HepG2 (cell line): ENCODE results near the gene PALM3. TPM values are rescaled to one million over a fixed set of nuclear protein-coding genes. Genes with fewer than 3 reads are reported as not detected.

ENCODE experiments used
- GTF2F1 ChIP-seq: fragments of 150-350 bp; IDR thresholded peaks from 2 replicates; pipeline ENCODE4 v1.6.1; 2014; ENCODE audit warnings: low read length
- IKZF1 ChIP-seq: fragments of 450-650 bp; IDR thresholded peaks from 2 replicates; pipeline ENCODE4 v1.7.1; 2016
- KLF12 ChIP-seq: sonication (generic); formaldehyde crosslinking; IDR thresholded peaks from 2 replicates; pipeline ENCODE4 v1.4.0; 2020; ENCODE audit warnings: missing genetic modification reagents, borderline replicate concordance
- MED8 ChIP-seq: sonication (generic); formaldehyde crosslinking; IDR thresholded peaks from 2 replicates; pipeline ENCODE4 v1.8.1; 2023; ENCODE audit warnings: mild to moderate bottlenecking, missing genetic modification reagents; ENCODE audit not compliant: insufficient replicate concordance
- MIER2 ChIP-seq: IDR thresholded peaks from 2 replicates; pipeline ENCODE4 v1.6.1; 2016; ENCODE audit warnings: missing biosample characterization, missing genetic modification reagents
- MYNN ChIP-seq: sonication (generic); formaldehyde crosslinking; IDR thresholded peaks from 2 replicates; pipeline ENCODE4 v1.4.0; 2020; ENCODE audit warnings: mild to moderate bottlenecking, low read depth, missing genetic modification reagents
- PBX3 ChIP-seq: sonication (generic); formaldehyde crosslinking; IDR thresholded peaks from 2 replicates; pipeline ENCODE4 v1.8.1; 2023; ENCODE audit warnings: missing genetic modification reagents, inconsistent platforms, borderline replicate concordance
- RAD21 ChIP-seq: fragments of 450-650 bp; formaldehyde crosslinking; IDR thresholded peaks from 2 replicates; pipeline ENCODE4 v1.5.0; 2020; ENCODE audit warnings: mild to moderate bottlenecking
- REXO4 ChIP-seq: sonication (generic); formaldehyde crosslinking; IDR thresholded peaks from 2 replicates; pipeline ENCODE4 v1.8.0; 2022; ENCODE audit warnings: missing genetic modification reagents, mild to moderate bottlenecking, borderline replicate concordance
- ZNF383 ChIP-seq: sonication (generic); formaldehyde crosslinking; IDR thresholded peaks from 2 replicates; pipeline ENCODE4 v1.4.0; 2020; ENCODE audit warnings: missing genetic modification reagents, mild to moderate bottlenecking, borderline replicate concordance
- ZNF564 ChIP-seq: sonication (generic); formaldehyde crosslinking; IDR thresholded peaks from 2 replicates; pipeline ENCODE4 v1.8.1; 2023; ENCODE audit warnings: mild to moderate bottlenecking, missing genetic modification reagents
- ZNF572 ChIP-seq: sonication (generic); formaldehyde crosslinking; IDR thresholded peaks from 2 replicates; pipeline ENCODE4 v1.5.1; 2020; ENCODE audit warnings: mild to moderate bottlenecking, missing genetic modification reagents
- ZNF761 ChIP-seq: sonication (generic); formaldehyde crosslinking; conservative IDR thresholded peaks from 2 replicates; pipeline ENCODE4 v1.4.0; 2020; ENCODE audit warnings: mild to moderate bottlenecking, missing genetic modification reagents
- polyA plus RNA-seq, 8 experiments: library from polyadenylated mRNA; depleted of rRNA in 3 of 8; stranded (reverse) in 7 of 8; unstranded in 1 of 8; fragments of >200 nt; fragmentation: Illumina TruSeq in 4 of 8; extraction: Trizol in 4 of 8; gene quantifications; 2 replicates each; pipeline versions ENCODE4 v1.2.1 to v1.2.3, GENCODE V29; 2011 to 2016; ENCODE audit warnings: low read depth in 4 of 8, missing spikeins in 1 of 8, mixed read lengths in 1 of 8; ENCODE audit not compliant: insufficient read depth in 1 of 8
- total RNA-seq, 5 experiments: library from RNA; depleted of rRNA; stranded (reverse); fragments of >200 nt; fragmentation: Illumina TruSeq; extraction: Trizol; gene quantifications; 2 replicates each; pipeline ENCODE4 v1.2.3, GENCODE V29; 2016; ENCODE audit warnings: low read depth in 1 of 5
- TF ChIP-seq, protein P1 (sequence below), 2 experiments: fragments of 450-650 bp in 1 of 2; sonication (generic) in 1 of 2; formaldehyde crosslinking in 1 of 2; IDR thresholded peaks; 2 replicates each; pipeline versions ENCODE4 v1.6.1 to v1.8.0; 2016 to 2022; ENCODE audit warnings: antibody characterized with exemption in 1 of 2, mild to moderate bottlenecking in 1 of 2, missing genetic modification reagents in 1 of 2
- TF ChIP-seq, protein P2 (sequence below): sonication (generic); formaldehyde crosslinking; IDR thresholded peaks from 2 replicates; pipeline ENCODE4 v1.8.1; 2023; ENCODE audit warnings: mild to moderate bottlenecking, missing genetic modification reagents, borderline replicate concordance
- TF ChIP-seq, protein P3 (sequence below): sonication (generic); formaldehyde crosslinking; IDR thresholded peaks from 2 replicates; pipeline ENCODE4 v1.5.0; 2020; ENCODE audit warnings: mild to moderate bottlenecking, low read depth, missing genetic modification reagents, borderline replicate concordance
- TF ChIP-seq, protein P4 (sequence below): sonication (generic); formaldehyde crosslinking; IDR thresholded peaks from 2 replicates; pipeline ENCODE4 v1.4.0; 2020; ENCODE audit warnings: mild to moderate bottlenecking, missing genetic modification reagents

The PALM3 gene
- total and polyA plus RNA-seq, 2 of the 13 experiments (the other 11 are each of a cell fraction or from before 2014, with no cell fraction given), result 0.79 to 2.4 TPM

DNA sequence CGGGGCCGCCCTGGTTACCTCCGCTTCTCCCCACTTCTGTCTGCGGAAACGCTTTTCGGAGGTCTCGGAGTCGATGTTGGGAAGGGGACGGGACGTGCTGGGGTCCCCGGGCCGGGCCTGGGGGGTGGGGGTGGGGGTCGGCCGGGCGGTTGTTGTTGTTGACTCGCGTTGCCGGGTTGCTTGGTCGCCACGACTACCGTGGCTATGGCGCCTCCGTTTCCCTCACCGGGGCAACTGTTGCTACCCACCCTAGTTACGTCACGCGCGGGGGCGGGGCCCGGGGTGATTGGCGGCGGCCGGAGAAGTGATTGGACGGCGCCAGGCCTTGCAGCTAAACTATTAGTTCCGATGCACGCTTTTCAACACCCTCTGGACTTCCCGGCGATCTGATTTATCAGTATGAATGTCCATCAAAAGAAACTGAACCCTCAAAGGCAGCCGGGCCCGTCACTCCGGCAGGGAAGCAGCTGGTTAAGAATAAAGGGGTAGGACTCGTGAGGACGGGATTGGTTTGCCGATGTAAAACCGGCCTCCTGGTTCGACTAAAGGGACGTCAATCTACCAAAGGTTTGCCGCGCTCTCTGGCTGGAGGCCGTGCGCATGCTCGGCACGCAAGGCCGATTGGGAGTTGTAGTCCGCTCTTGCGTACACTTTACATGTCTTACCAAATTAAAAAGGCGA lies 55.7 kb downstream of the PALM3 start, which contains the start of gene RFX1 (continued):
- no peak for TF ChIP-seq ZNF564 (CRISPR knock-in tag)
- TF ChIP-seq ZNF383 (CRISPR knock-in tag), result peak; percentile 79; the same call in 1 of the 2 replicates
- peak; percentile 98 for TF ChIP-seq PBX3 (CRISPR knock-in tag)
- no peak for TF ChIP-seq IKZF1
- no peak for TF ChIP-seq ZNF761 (CRISPR knock-in tag)
- no peak for TF ChIP-seq MYNN (CRISPR knock-in tag)
- no peak for TF ChIP-seq MED8
- no peak for TF ChIP-seq ZNF572
- no peak for TF ChIP-seq GTF2F1
- no peak for TF ChIP-seq MIER2 (CRISPR knock-in tag)
- TF ChIP-seq, protein P1, sequence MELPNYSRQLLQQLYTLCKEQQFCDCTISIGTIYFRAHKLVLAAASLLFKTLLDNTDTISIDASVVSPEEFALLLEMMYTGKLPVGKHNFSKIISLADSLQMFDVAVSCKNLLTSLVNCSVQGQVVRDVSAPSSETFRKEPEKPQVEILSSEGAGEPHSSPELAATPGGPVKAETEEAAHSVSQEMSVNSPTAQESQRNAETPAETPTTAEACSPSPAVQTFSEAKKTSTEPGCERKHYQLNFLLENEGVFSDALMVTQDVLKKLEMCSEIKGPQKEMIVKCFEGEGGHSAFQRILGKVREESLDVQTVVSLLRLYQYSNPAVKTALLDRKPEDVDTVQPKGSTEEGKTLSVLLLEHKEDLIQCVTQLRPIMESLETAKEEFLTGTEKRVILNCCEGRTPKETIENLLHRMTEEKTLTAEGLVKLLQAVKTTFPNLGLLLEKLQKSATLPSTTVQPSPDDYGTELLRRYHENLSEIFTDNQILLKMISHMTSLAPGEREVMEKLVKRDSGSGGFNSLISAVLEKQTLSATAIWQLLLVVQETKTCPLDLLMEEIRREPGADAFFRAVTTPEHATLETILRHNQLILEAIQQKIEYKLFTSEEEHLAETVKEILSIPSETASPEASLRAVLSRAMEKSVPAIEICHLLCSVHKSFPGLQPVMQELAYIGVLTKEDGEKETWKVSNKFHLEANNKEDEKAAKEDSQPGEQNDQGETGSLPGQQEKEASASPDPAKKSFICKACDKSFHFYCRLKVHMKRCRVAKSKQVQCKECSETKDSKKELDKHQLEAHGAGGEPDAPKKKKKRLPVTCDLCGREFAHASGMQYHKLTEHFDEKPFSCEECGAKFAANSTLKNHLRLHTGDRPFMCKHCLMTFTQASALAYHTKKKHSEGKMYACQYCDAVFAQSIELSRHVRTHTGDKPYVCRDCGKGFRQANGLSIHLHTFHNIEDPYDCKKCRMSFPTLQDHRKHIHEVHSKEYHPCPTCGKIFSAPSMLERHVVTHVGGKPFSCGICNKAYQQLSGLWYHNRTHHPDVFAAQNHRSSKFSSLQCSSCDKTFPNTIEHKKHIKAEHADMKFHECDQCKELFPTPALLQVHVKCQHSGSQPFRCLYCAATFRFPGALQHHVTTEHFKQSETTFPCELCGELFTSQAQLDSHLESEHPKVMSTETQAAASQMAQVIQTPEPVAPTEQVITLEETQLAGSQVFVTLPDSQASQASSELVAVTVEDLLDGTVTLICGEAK (IDR thresholded peaks at IDR 0.05), result no peak
- TF ChIP-seq, protein P1 (CRISPR knock-in tag; IDR thresholded peaks at IDR 0.05), result no peak
- TF ChIP-seq, protein P2, sequence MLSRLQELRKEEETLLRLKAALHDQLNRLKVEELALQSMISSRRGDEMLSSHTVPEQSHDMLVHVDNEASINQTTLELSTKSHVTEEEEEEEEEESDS (CRISPR knock-in tag), result no peak
- TF ChIP-seq, protein P3, sequence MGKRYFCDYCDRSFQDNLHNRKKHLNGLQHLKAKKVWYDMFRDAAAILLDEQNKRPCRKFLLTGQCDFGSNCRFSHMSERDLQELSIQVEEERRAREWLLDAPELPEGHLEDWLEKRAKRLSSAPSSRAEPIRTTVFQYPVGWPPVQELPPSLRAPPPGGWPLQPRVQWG (CRISPR knock-in tag), result no peak
- TF ChIP-seq, protein P4, sequence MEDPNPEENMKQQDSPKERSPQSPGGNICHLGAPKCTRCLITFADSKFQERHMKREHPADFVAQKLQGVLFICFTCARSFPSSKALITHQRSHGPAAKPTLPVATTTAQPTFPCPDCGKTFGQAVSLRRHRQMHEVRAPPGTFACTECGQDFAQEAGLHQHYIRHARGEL, result no peak
- TF ChIP-seq RAD21 (CRISPR knock-in tag), result no peak
- no peak for TF ChIP-seq REXO4
- no peak for TF ChIP-seq KLF12 (CRISPR knock-in tag)
